GM19372 (cell line): ENCODE data around the gene LMCD1.

Experiments
- ATAC-seq: cut with Tn5 transposase; IDR thresholded peaks from one replicate; pipeline ENCODE4 v1.9.1; 2021; ENCODE audit warnings: mild to moderate bottlenecking, low read depth, moderate library complexity; ENCODE audit not compliant: unreplicated experiment

Gene LMCD1, protein sequence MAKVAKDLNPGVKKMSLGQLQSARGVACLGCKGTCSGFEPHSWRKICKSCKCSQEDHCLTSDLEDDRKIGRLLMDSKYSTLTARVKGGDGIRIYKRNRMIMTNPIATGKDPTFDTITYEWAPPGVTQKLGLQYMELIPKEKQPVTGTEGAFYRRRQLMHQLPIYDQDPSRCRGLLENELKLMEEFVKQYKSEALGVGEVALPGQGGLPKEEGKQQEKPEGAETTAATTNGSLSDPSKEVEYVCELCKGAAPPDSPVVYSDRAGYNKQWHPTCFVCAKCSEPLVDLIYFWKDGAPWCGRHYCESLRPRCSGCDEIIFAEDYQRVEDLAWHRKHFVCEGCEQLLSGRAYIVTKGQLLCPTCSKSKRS

DNA sequence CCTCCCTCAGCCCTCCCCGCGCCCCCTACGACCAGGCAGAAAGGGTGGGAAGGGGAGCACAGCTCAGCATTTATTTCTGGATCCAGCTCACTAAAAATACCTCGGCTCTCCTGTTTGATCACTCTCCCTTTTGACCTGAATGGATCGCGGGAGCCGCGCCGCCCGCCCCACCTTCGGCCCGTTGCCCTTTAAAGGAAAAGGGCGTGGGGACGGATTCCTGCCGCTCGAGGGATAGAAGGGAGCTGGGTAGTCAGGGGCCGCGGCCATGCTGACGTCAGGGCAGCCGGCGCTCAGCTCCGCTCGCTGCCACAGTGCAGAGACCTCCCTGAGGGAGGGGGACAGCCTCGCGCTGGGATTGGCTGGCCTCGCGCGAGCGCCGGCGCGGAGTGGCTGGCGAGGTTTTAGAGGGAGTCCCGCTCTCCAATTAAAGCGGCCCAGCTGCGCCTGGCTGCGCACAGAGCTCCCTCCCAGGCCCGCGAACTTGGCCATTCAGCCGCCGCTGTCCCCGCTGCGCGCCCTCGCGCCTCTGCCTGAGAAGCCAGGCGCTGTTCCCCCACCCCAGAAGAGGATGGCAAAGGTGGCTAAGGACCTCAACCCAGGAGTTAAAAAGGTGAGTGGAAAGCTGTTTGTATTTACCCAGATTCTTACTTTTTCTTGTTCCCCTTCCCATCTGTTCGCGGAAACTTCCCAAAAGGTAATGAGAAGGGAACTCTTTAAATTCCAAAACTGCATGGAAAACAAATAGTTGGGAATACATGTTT, at the start of gene LMCD1:
Gene LMCD1, plus strand, starts transcription at position 453 of the 761 bp plus-strand sequence. Its CDS starts 116 bp downstream, at position 569.
- peak; percentile 97 for ATAC-seq

DNA sequence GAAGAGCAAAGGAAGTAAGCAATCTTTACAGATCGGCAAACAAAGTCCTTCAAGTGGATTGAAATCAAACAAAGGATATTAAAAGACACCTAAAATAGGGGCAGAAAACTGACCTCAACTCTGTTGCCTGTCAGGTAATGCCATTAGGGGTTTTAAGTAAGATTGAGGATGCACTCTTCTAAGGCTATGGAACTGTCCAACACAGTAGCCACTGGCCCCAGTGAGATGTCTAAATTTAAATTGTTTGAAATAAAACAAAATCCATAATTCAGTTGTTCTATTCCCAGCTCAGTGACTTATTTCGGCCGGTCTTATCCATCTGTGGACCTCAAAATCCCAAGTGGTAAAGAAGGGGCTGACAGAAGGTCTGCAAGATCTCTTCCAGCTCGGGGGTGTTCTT, 49.5 kb upstream of the LMCD1 start:
- ATAC-seq: no peak

DNA sequence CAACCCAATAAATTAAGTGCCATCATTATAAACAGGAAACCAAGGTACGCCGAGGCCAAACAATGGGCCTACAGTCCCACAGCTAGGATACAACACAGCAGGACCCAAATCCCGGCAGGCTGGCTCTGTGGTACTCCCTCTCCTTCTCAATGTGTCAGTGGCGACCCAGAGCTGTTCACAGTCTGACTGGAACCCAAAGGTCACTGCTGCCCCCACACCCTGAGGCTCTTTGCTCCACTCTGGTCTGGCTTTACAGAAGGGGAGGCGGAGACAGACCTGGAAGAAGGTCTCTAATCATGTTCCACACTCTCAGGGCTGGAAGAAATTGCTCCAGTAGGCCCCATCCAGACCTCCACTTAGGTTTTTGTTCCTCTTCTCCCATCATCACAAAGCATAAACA, 48.5 kb upstream of the LMCD1 start:
- no peak for ATAC-seq

DNA sequence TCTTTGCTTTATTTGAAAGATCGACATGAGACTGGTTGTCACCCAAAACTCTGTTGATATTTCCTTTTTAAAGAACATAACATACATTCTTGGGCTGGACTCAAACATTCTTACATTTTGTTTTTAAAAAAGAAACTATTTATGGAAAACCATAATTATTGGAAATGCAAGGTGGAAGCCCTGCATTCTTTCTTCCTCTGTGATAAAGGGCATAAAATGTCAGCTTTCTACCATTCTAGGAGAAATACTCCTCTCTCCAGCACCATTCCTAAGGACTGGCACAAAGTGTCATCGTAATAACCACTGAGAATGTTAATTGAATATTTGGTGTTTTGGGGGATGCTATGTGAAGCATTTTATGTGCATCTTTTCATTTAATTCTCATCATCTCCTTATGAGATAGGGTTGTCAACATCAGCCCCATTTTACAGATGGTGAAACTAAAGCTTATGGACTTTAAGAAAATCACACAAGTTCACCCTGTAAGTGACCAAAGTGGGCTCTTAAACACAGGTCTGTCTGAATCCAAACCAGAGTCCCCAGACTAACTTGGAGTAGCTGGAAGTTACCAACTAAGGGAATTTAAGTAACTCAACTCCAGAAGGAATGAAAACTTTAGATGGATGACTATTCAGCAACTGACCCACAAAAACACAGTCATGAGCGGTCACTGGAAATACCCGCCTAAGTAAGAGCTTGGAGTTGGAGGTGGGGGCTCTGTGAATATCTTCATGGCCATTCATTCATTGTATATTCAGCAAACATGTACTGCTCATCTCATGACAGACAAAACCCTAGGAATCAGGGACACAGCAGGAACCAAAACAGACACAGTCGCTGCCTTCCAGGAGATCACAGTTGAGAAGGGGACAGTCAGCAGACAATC, 45.9 kb upstream of the LMCD1 start:
- ATAC-seq: no peak

DNA sequence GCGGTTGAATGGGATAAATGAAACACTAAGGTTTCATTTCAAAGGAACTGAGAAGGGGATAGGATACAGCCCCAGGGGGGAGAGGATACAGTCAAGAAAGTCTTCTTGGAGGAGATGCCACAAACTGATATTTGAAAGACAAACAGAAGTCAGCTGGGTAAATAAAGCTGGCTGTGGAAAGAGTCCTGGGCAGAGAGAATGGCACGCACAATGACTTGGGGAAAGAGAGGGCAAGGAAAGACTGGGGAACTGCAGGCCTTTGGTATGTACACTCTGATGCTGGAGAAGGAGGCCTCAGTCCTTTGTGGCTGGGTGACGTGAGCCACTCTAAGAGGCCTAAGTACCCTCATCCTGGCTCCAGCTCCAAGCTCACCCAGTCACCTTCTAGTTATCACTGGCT, 45.2 kb upstream of the LMCD1 start:
- no peak for ATAC-seq

DNA sequence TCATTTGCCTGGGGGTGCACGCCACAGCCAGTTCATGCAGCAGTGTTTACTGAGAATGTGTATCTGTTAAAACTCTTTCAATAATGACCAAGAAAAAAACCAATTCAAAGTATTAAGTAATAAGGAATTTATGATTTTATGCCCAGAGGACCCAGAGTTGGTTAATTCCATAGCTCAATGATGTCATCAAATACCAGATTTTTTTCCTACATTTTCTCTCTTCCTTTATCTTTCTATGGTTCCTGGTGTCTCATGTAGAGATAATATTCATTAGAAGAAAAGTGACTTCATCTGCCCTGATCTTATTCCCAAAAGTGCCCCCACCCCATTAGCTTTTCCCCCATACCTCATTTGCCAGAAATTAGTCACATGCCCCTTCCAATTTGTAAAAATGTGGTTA, 44.6 kb upstream of the LMCD1 start:
- ATAC-seq: no peak

DNA sequence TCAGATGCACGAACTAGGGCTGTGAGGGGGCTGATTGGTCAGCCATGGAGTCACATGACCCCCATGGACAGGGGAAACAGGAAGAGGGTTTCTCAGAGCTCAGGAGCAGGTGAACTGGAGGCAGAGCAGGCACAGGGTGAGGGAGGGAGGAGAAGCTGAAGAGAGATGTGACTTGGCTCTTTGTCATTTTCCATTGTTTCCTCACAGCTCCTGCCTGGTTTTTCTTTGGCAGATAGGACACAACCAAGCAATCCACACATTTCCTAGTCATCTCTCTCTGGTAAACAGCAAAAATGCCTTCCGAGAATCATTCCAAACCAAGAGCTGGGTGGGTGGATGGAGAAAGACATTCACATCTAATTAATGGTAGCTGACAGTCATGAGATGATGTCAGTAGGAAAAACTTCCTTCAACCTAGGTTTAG, 43.4 kb upstream of the LMCD1 start:
- ATAC-seq: no peak

DNA sequence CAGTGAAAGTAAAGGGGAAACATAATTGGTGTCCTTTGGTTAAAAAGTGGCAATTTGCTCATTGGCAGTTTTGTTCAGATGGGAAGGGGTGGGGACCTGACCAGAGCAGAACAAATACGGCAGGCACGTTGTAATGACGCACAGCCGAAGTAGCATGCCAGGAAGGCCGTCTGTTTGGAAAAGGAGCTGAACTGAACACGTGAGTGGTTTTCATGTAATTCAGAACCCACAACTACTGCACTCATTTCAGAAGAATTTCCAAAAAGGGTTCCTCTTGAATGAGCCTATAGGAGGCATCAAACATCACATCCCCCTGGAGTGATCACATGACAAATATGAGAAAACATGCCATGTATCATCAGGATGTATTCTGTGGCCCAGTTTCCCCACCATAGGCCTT, 42.9 kb upstream of the LMCD1 start:
- no peak for ATAC-seq

DNA sequence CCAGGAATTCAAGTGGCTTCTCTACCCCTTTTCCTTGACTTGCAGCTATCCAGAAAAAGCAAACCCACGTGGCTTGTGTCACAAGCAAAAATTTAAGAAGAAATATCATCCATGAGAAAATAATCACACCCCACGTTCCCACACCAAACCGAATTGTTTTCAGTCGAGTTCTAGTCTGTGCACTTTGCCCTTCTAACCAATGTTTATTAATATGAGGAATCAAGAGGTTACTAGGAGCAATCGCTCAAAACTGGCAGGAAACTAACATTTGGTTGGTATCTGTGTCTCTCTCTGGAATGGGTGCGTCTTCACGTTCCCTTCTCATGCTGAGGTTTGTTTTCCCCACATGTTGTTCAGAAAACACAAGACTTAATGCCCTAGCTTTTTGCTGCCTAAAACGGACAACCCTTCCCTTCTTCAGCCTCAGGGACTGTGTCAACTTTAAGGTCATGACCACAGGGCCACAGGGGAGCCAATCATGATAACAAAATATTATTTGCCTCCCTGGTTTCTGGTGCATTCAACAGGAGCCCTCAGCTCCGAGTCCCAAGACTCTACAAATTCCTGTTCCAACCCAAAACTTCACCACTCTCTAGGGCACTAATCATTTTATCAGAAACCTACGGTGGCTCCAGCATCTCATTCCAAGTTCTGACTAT, 41.4 kb upstream of the LMCD1 start:
- no peak for ATAC-seq

DNA sequence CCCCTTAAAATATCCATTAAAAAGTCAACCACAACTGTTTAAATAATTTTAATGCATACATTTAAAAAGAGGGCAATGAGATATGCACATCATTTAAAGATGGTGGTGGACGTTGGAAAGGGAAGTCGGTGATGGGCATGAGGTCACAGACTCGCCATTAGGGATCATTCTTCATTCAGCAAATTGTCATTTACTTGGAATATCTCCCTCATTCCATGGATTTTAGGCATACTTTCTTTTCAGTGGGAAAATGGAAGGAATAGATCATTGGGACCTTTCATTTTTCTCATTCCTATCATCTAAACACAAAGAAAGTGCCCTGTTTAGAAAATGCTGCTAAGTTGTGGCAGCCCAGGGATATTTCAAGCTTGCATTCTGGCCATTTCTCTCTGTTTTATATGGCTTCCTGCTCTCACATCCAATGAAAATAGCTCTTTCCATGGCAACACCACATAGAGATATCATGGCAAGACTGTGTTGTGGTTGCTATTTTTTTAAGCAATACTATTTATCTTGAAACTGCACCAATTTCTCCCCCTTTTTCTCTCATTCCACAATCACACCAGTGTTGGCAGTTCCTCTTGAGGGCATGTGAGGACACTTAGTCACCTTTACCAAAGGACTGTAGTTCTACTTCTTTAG, 40.7 kb upstream of the LMCD1 start:
- ATAC-seq: no peak

DNA sequence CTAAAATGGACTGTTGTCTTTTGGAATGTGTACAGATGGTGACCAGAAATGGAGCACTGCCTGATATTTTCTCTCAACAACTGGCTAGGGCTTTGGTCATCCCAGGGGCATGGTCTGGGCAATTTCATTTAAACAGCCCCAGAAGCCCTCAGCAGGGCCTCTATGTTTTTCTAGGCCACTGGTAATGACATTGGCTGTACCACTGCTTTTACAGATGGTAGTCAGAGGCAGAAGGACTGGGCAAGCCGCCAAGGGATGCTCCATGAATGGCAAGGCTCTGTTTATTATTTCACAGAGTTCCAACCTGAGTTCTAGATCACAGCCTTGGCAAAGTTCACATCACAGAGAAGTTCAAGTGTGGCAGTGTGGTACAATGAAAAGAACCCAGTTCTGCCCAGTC, 37.0 kb upstream of the LMCD1 start:
- ATAC-seq: no peak

DNA sequence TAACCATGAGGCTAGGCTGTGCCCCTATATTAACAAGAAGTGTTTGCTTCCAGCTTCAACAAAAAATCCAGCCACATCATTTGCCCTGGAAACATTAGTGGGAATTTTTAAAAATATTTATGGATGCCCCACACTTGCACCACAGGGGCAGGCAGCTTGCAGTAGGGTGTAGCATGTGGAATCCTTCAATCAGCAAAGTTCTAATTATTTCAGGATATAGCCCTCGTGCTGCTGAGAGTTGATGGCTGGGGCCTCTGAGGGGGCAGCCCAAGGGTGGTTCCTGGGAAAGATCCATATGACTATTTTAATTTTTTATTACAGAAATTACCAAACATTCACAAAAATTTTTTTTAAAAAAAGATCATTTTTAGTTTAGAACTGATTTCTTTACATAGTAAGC, 35.1 kb upstream of the LMCD1 start:
- ATAC-seq: no peak

DNA sequence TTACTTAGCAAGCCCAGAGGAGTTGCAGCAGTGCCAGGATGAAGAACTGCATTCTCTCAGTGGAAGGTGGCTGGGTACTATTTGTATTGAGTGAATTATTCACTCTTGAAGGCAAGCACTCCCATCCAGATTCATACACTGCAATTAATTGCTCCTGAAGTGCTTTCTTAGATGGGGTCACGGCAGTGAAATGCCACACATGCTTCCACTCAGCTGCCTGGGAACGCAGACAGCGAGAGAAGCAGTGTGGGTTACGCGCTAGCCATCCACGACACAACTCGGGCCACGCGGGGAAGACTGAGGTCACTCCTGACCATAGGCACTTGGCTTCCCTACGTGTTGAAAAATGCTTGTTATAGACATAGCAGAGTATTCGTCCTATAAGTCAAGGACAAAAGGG, 30.8 kb upstream of the LMCD1 start:
- no peak for ATAC-seq

DNA sequence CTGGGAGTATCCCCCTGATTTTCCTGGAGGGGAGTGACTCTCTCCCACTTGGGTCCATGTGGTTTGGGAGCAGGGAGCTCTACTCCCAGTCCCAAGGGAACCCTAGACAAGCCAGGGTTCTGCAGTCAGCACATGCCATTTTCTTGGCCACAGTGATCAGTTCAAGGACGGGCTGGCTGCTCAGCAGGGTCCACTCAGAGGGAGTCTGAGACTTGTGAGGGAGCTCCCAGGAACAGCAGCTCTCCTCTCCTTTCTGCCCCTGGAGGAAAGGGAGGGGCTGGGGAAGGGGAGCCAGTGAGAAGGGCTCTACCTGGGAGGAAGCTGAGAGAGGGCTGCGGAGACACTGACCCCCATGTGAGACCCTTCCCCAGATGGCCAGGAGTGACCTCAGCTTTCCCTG, 29.1 kb upstream of the LMCD1 start:
- no peak for ATAC-seq

DNA sequence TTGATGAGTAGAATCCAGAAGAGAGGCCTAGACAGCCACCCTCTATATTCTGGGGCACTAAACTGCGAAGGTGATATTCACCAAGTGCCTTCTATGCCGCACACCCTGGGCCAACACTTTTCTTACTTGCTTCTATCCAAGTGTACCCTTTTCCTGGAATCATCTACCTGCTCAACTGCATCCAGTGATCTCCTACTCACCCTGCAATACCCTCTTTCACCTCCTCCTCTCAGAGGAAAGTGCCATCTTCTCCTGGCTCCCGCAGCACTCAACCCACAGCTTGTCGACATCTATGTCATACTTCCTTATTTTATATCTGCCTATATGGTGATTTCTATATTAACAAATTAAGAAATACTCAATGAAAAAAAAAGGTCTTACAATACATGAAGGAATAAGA, 28.6 kb upstream of the LMCD1 start:
- no peak for ATAC-seq

DNA sequence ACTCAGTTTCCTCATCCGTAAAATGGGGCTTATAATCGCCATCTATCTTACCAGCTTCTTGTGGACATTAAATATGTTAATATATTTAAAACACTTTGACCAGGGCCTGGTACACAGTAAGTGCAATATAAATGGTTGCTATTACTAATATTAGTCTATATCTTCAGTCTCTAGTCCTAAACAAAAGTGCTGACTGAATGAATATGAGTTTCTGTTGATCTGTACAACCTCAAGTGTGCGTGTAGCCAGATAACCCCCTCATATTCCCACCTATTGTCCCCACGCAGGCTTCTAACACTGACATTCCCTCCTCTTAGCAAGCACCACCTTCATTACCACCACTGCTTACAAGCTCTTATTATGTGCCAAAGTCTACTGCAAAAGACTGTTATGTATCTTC, 27.6 kb upstream of the LMCD1 start:
- no peak for ATAC-seq

DNA sequence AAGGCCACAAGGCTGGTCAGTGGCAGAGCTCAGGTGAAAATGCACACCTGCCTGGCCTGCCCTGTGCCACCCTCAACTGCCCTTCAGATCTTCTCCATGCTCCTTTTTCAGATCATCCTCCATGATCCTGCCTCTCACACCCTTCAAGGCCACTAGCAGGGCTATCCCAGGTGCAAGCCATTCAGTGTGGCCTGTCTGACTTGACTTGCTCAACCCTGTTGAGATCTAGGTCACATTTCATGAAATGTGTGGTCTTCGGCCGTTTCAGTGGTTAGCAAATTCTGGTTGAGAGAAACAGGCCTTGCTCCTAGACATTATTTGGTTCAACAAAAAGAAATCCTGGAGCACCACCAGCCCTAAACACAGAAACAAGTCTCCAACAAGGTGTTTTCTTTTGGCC, 26.6 kb upstream of the LMCD1 start:
- ATAC-seq: no peak

DNA sequence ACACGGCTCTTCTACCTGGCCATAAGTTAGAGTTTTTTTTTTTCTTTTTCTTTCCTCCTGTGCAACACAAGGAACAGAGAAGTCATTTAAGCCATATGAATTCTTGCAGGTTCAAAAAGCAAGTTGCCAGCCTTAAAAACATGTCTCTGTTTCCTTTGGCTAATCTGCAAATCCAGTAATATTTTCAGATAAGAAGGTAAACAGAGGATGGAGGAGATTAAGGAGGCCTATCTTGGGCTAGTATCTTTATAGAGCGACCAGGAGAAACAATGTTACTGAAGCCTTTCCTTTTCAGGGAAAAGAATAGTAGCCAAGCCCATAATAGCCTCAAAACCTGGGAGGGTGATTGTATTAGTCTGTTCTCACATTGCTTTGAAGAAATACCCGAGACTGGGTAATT, 20.9 kb upstream of the LMCD1 start:
- ATAC-seq: no peak

DNA sequence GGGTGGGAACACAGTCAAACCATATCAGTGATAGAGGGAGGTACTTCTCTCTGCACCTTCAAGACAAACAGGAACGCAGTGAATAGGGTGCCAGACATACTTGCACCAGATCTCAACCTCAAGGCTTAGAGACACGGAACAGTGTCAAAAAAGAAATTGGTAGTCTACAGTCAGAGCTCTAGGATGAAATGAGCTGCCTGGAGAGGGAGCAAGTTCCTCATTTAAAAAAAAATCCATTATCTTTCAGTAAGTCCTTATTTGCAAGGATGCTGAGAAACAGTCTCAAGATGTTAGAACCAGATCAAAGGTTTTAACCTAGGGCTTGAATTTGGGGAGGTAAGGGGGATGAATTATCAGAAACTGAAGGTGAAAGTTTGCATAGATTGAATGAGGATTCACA, 20.2 kb upstream of the LMCD1 start:
- ATAC-seq: no peak

DNA sequence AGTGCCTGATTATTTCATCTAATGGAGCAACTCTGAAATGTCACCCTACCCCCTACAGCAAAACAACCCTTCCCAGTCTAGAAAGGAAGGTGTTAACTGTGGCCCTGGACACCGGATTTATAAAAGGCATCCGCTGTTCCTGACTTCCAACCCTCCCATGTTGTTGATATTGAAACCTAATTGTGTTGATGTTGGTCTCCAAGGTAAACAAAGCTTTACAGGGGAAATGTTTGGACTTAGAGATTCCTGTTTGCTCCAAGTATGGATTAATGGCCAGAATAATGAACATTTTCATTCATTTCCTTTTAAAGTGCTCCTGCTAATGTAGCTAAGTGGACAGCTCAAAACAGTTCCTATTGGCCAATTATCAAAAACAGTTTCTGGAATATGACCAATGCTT, 19.4 kb upstream of the LMCD1 start:
- ATAC-seq: no peak
